ENCODE results near the gene TMEM51.

TMEM51 gene

GRCh38 chr1:15137809-15138208 lies 15.7 kb upstream of the TMEM51 start:
- TF ChIP-seq TAF1 (IDR thresholded peaks at IDR 0.05; ENCODE audit: borderline replicate concordance, insufficient read depth, low read length) (no peak), REST (IDR thresholded peaks at IDR 0.05; ENCODE audit: insufficient read depth in 1 of 2, low read depth in 2 of 2, low read length in 2 of 2) (no peak), FOXP2 (optimal IDR thresholded peaks at IDR 0.05; ENCODE audit: borderline replicate concordance, extremely low read depth, extremely low read length, insufficient read depth) (no peak), SIN3A (IDR thresholded peaks at IDR 0.05; ENCODE audit: borderline replicate concordance, insufficient read depth, low read length) (no peak), POLR2AphosphoS5 (IDR thresholded peaks at IDR 0.05; ENCODE audit: low read depth, low read length) (no peak)

GRCh38 chr1:15139654-15140350 lies 13.7 kb upstream of the TMEM51 start:
- TF ChIP-seq SIN3A (IDR thresholded peaks at IDR 0.05; ENCODE audit: borderline replicate concordance, insufficient read depth, low read length) (no peak), REST (IDR thresholded peaks at IDR 0.05; ENCODE audit: insufficient read depth in 1 of 2, low read depth in 2 of 2, low read length in 2 of 2) (no peak), FOXP2 (optimal IDR thresholded peaks at IDR 0.05; ENCODE audit: borderline replicate concordance, extremely low read depth, extremely low read length, insufficient read depth) (no peak), TAF1 (IDR thresholded peaks at IDR 0.05; ENCODE audit: borderline replicate concordance, insufficient read depth, low read length) (no peak), POLR2AphosphoS5 (IDR thresholded peaks at IDR 0.05; ENCODE audit: low read depth, low read length) (no peak)

- TF ChIP-seq TAF1 (IDR thresholded peaks at IDR 0.05; ENCODE audit: borderline replicate concordance, insufficient read depth, low read length) (no peak), SIN3A (IDR thresholded peaks at IDR 0.05; ENCODE audit: borderline replicate concordance, insufficient read depth, low read length) (no peak), POLR2AphosphoS5 (IDR thresholded peaks at IDR 0.05; ENCODE audit: low read depth, low read length) (no peak), FOXP2 (optimal IDR thresholded peaks at IDR 0.05; ENCODE audit: borderline replicate concordance, extremely low read depth, extremely low read length, insufficient read depth) (no peak), REST (IDR thresholded peaks at IDR 0.05; ENCODE audit: insufficient read depth in 1 of 2, low read depth in 2 of 2, low read length in 2 of 2) (no peak)
Measured at GRCh38 chr1:15141935-15142539, 11.5 kb upstream of the TMEM51 start.

GRCh38 chr1:15145327-15145726 lies 8.2 kb upstream of the TMEM51 start:
- TF ChIP-seq SIN3A (IDR thresholded peaks at IDR 0.05; ENCODE audit: borderline replicate concordance, insufficient read depth, low read length) (no peak), FOXP2 (optimal IDR thresholded peaks at IDR 0.05; ENCODE audit: borderline replicate concordance, extremely low read depth, extremely low read length, insufficient read depth) (no peak), POLR2AphosphoS5 (IDR thresholded peaks at IDR 0.05; ENCODE audit: low read depth, low read length) (no peak), TAF1 (IDR thresholded peaks at IDR 0.05; ENCODE audit: borderline replicate concordance, insufficient read depth, low read length) (no peak), REST (IDR thresholded peaks at IDR 0.05; ENCODE audit: insufficient read depth in 1 of 2, low read depth in 2 of 2, low read length in 2 of 2) (no peak)
